HepG2 (cell line): ENCODE measurements around the gene MEIOC. TPM values are rescaled to one million over a fixed set of nuclear protein-coding genes. Genes with fewer than 3 reads are reported as not detected.
"Not testable (repeated sequence)": the region's sequence is repeated elsewhere in the genome, so short reads cannot be mapped to it uniquely, and the experiment has no call there.

Experiments
- ATAC-seq: fragments of 200-7000 bp; cut with Tn5 transposase; 3 replicates; pipeline ENCODE4 v1.9.1; 2020; ENCODE audit warnings: mild to moderate bottlenecking, moderate library complexity
- BruUV-seq: library from RNA; stranded (reverse); fragments of 400-500 nt; replicated peaks from 2 replicates; lab custom pipeline; 2021; lab: Mats Ljungman, UMichigan
- CTCF ChIA-PET: fragments of 300-600 bp; formaldehyde crosslinking; extraction: SDS; loops from one replicate; lab custom pipeline; 2021; ENCODE audit warnings: low total read pairs, inconsistent platforms, low intra/inter-chr PET ratio; lab: Yijun Ruan, JAX
- POLR2A ChIA-PET: fragments of 350-600 bp; sonication (Branson Sonifier 250); formaldehyde crosslinking; loops from one replicate; lab custom pipeline; 2020; ENCODE audit warnings: antibody characterized with exemption, inconsistent platforms; lab: Yijun Ruan, JAX
- DNase-seq: peaks from one replicate; pipeline ENCODE4 v3.0.0-alpha.2; 2015; ENCODE audit warnings: low spot score
- FAIRE-seq: peaks from 3 replicates; lab custom pipeline; 2011; peaks lifted over from hg19 to GRCh38; lab: Jason Lieb, UNC
- H2AFZ ChIP-seq: one replicate; pipeline ENCODE4 v1.6.1; 2011; ENCODE audit warnings: low read length, inconsistent platforms
- H3K27ac ChIP-seq: fragments of 300-600 bp; 3 replicates; pipeline ENCODE4 v1.8.0; 2011; ENCODE audit warnings: mixed run types, mild to moderate bottlenecking, mixed read lengths, low read length, inconsistent platforms; ENCODE audit not compliant: insufficient read depth; ENCODE audit errors: extremely low read length
- H3K27me3 ChIP-seq, 2 experiments: fragments of 200-600 bp in 1 of 2; 2 replicates in 1 of 2; 3 replicates in 1 of 2; pipeline versions ENCODE4 v1.6.0 to v1.8.0; 2011; ENCODE audit warnings: low read length in 2 of 2, mild to moderate bottlenecking in 2 of 2, moderate library complexity in 2 of 2, inconsistent platforms in 1 of 2; ENCODE audit not compliant: insufficient read depth in 2 of 2, control insufficient read depth in 1 of 2
- H3K36me3 ChIP-seq, 2 experiments: fragments of 200-600 bp in 1 of 2; replicated peaks in 1 of 2; 2 replicates in 1 of 2; 3 replicates in 1 of 2; pipeline versions ENCODE4 v1.5.1 to v1.8.0; 2011; ENCODE audit warnings: low read length in 2 of 2, inconsistent platforms in 1 of 2; ENCODE audit not compliant: insufficient read depth in 2 of 2, control insufficient read depth in 1 of 2
- H3K4me1 ChIP-seq: 2 replicates; pipeline ENCODE4 v1.5.1; 2012; ENCODE audit warnings: low read length, inconsistent platforms; ENCODE audit not compliant: insufficient read depth
- H3K4me2 ChIP-seq: 2 replicates; pipeline ENCODE4 v1.6.0; 2011; ENCODE audit warnings: low read depth, low read length, inconsistent platforms
- H3K4me3 ChIP-seq, 3 experiments: fragments of 200-600 bp in 1 of 3; sonication (generic), shearing (Covaris generic) in 1 of 3; replicated peaks in 1 of 3; 2 replicates each; pipeline ENCODE4 v1.5.1; 2011 to 2016; ENCODE audit warnings: low read length in 3 of 3, inconsistent platforms in 2 of 3, low read depth in 2 of 3, mild to moderate bottlenecking in 2 of 3, control low read depth in 1 of 3, mixed read lengths in 1 of 3; ENCODE audit not compliant: insufficient read depth in 1 of 3
- H3K79me2 ChIP-seq: one replicate; pipeline ENCODE4 v1.6.1; 2011; ENCODE audit warnings: low read length, inconsistent platforms; ENCODE audit not compliant: insufficient read depth
- H3K9ac ChIP-seq: 2 replicates; pipeline ENCODE4 v1.6.0; 2011; ENCODE audit warnings: mild to moderate bottlenecking, low read depth, low read length, inconsistent platforms; ENCODE audit not compliant: insufficient read depth
- H3K9me3 ChIP-seq: 2 replicates; pipeline ENCODE4 v1.5.1; 2012; ENCODE audit warnings: mild to moderate bottlenecking, low read length
- H4K20me1 ChIP-seq: 2 replicates; pipeline ENCODE4 v1.6.0; 2011; ENCODE audit warnings: inconsistent platforms, mild to moderate bottlenecking, low read length, moderate library complexity; ENCODE audit not compliant: insufficient read depth
- HES4 ChIP-seq: sonication (generic); formaldehyde crosslinking; IDR thresholded peaks from 2 replicates; pipeline ENCODE4 v1.9.0; 2021; ENCODE audit warnings: mild to moderate bottlenecking, missing genetic modification reagents, borderline replicate concordance
- HNRNPH1 ChIP-seq: fragments of 200-400 bp; formaldehyde crosslinking; optimal IDR thresholded peaks from 2 replicates; pipeline ENCODE3; 2017; ENCODE audit warnings: mild to moderate bottlenecking, low read depth, low read length
- SP140L ChIP-seq: sonication (generic); formaldehyde crosslinking; IDR thresholded peaks from 2 replicates; pipeline ENCODE4 v1.4.0; 2020; ENCODE audit warnings: missing genetic modification reagents, borderline replicate concordance
- ZBTB3 ChIP-seq: sonication (generic); formaldehyde crosslinking; IDR thresholded peaks from 2 replicates; pipeline ENCODE4 v1.4.0; 2020; ENCODE audit warnings: low read depth, mild to moderate bottlenecking, moderate library complexity, missing genetic modification reagents, borderline replicate concordance
- ZNF256 ChIP-seq: sonication (generic); formaldehyde crosslinking; conservative IDR thresholded peaks from 2 replicates; pipeline ENCODE4 v1.4.0; 2020; ENCODE audit warnings: missing genetic modification reagents
- ZNF3 ChIP-seq: IDR thresholded peaks from 2 replicates; pipeline ENCODE4 v1.7.0; 2017; ENCODE audit warnings: inconsistent platforms
- ZNF335 ChIP-seq: sonication (generic); formaldehyde crosslinking; IDR thresholded peaks from 2 replicates; pipeline ENCODE4 v1.4.0; 2020; ENCODE audit warnings: missing genetic modification reagents
- ZNF709 ChIP-seq: sonication (generic); formaldehyde crosslinking; IDR thresholded peaks from 2 replicates; pipeline ENCODE4 v1.5.0; 2020; ENCODE audit warnings: mild to moderate bottlenecking, missing genetic modification reagents
- ZNF782 ChIP-seq: sonication (generic); formaldehyde crosslinking; IDR thresholded peaks from 2 replicates; pipeline ENCODE4 v1.4.0; 2020; ENCODE audit warnings: missing genetic modification reagents, mild to moderate bottlenecking, borderline replicate concordance
- WGBS: methylation state at CpG from one replicate; pipeline ENCODE4 v1.1.6; 2017; ENCODE audit warnings: low lambda C conversion rate; 5-methylcytosine and 5-hydroxymethylcytosine counted together
- in situ Hi-C: cut with HindIII; loops from 2 replicates; pipeline ENCODE4 v1.10.0; 2017; ENCODE audit warnings: low pct_unique_long_range_greater_than_20kb; ENCODE audit not compliant: extremely low pct_ligation_motif_present
- intact Hi-C: fragments of 100-400 bp; cut with micrococcal nuclease; formaldehyde crosslinking; loops from one replicate; pipeline ENCODE4 v1.10.0; 2022; ENCODE audit not compliant: unreplicated experiment
- polyA plus RNA-seq, 8 experiments: library from polyadenylated mRNA; depleted of rRNA in 3 of 8; stranded (reverse) in 7 of 8; unstranded in 1 of 8; fragments of >200 nt; fragmentation: Illumina TruSeq in 4 of 8; extraction: Trizol in 4 of 8; gene quantifications; 2 replicates each; pipeline versions ENCODE4 v1.2.1 to v1.2.3, GENCODE V29; 2011 to 2016; ENCODE audit warnings: low read depth in 4 of 8, missing spikeins in 1 of 8, mixed read lengths in 1 of 8; ENCODE audit not compliant: insufficient read depth in 1 of 8
- total RNA-seq, 5 experiments: library from RNA; depleted of rRNA; stranded (reverse); fragments of >200 nt; fragmentation: Illumina TruSeq; extraction: Trizol; gene quantifications; 2 replicates each; pipeline ENCODE4 v1.2.3, GENCODE V29; 2016; ENCODE audit warnings: low read depth in 1 of 5

The MEIOC gene
- total and polyA plus RNA-seq, 2 of the 13 experiments (the other 11 are each of a cell fraction or from before 2014, with no cell fraction given): 0.04 to 0.15 TPM

- TF ChIP-seq ZNF782 (no peak), ZNF256 (CRISPR knock-in tag) (no peak), ZNF709 (CRISPR knock-in tag) (no peak), ZNF335 (CRISPR knock-in tag) (no peak)
Observed at GRCh38 chr17:44610871-44611270, 45.4 kb upstream of the MEIOC start (continued).

- no TSS peak for BruUV-seq
- no peak for TF ChIP-seq HES4 (CRISPR knock-in tag)
- no peak for TF ChIP-seq HNRNPH1
- no peak for TF ChIP-seq ZBTB3 (CRISPR knock-in tag)
- TF ChIP-seq SP140L (CRISPR knock-in tag): no peak
- no peak for TF ChIP-seq ZNF3 (CRISPR knock-in tag)
- no peaks in the 10 kb centered on the region for H3K36me3 ChIP-seq
- DNase-seq (no peak), FAIRE-seq (no peak), ATAC-seq (no peak)
- no peak overlapping the region for H3K27ac ChIP-seq
- H3K4me2 ChIP-seq: no peak overlapping the region
- CTCF ChIA-PET: no interaction called here
- no peaks in the 10 kb centered on the region for H3K9me3 ChIP-seq
- no peak overlapping the region for H3K9ac ChIP-seq
- H3K27me3 ChIP-seq: peaks cover 0 to 11% of the 10 kb centered on the region in 2 experiments; a peak in 4 of 5 replicates
- H3K79me2 ChIP-seq: no peaks in the 10 kb centered on the region
- 30% methylated on average over 5 of the region's 5 CpGs for WGBS
- POLR2A ChIA-PET: no interaction called here
- peaks cover 8% of the 10 kb centered on the region for H3K4me1 ChIP-seq
- intact Hi-C loops: no loop called here
- no peaks in the 10 kb centered on the region for H4K20me1 ChIP-seq
- no peak overlapping the region for H3K4me3 ChIP-seq
- no peak overlapping the region for H2AFZ ChIP-seq
- in situ Hi-C loops: no loop called here
Observed at GRCh38 chr17:44614862-44615261, 41.4 kb upstream of the MEIOC start.

- in situ Hi-C loops, H3K9me3 ChIP-seq, H4K20me1 ChIP-seq, BruUV-seq, H3K79me2 ChIP-seq, CTCF ChIA-PET, ATAC-seq, H3K4me2 ChIP-seq, H3K27ac ChIP-seq, intact Hi-C loops, POLR2A ChIA-PET, DNase-seq, H3K27me3 ChIP-seq, H3K4me3 ChIP-seq, FAIRE-seq, H3K36me3 ChIP-seq, H3K9ac ChIP-seq, H2AFZ ChIP-seq: not testable (repeated sequence)
- 21% methylated on average over 9 of the region's 9 CpGs for WGBS
- peaks cover 12% of the 10 kb centered on the region; the same call in 1 of the 2 replicates for H3K4me1 ChIP-seq
Observed at GRCh38 chr17:44618652-44619051, 37.6 kb upstream of the MEIOC start.
